Calu3 (cell line): ENCODE results near the gene CNTN5. TPM values are rescaled to one million over a fixed set of nuclear protein-coding genes. Genes with fewer than 3 reads are reported as not detected.

Source experiments
- BruUV-seq: library from RNA; stranded (reverse); fragments of 400-500 nt; replicated peaks from 2 replicates; lab custom pipeline; 2021; lab: Mats Ljungman, UMichigan
- CTCF ChIA-PET: fragments of 300-600 bp; sonication (Branson Sonifier 250); formaldehyde crosslinking; loops from one replicate; lab custom pipeline; 2022; ENCODE audit warnings: antibody characterized with exemption; lab: Charles Lee
- DNase-seq: peaks from one replicate; pipeline ENCODE4 v3.0.0; 2022
- H3K27ac Mint-ChIP-seq: one replicate; pipeline ENCODE4 v1.8.0; 2022; ENCODE audit warnings: mixed read lengths; ENCODE audit not compliant: unreplicated experiment
- H3K27me3 Mint-ChIP-seq: one replicate; pipeline ENCODE4 v1.8.0; 2022; ENCODE audit warnings: mixed read lengths; ENCODE audit not compliant: unreplicated experiment
- H3K36me3 Mint-ChIP-seq: one replicate; pipeline ENCODE4 v1.8.0; 2022; ENCODE audit warnings: mild to moderate bottlenecking, moderate library complexity, mixed read lengths; ENCODE audit not compliant: insufficient read depth, unreplicated experiment
- H3K4me1 Mint-ChIP-seq: one replicate; pipeline ENCODE4 v1.8.0; 2022; ENCODE audit warnings: mild to moderate bottlenecking, low read depth, mixed read lengths; ENCODE audit not compliant: unreplicated experiment
- H3K4me3 Mint-ChIP-seq: one replicate; pipeline ENCODE4 v1.8.0; 2022; ENCODE audit warnings: mild to moderate bottlenecking, low read depth, moderate library complexity, mixed read lengths; ENCODE audit not compliant: unreplicated experiment
- H3K9me3 Mint-ChIP-seq: one replicate; pipeline ENCODE4 v1.8.0; 2022; ENCODE audit warnings: low read depth, mixed read lengths; ENCODE audit not compliant: unreplicated experiment
- intact Hi-C: fragments of 100-400 bp; cut with micrococcal nuclease; formaldehyde crosslinking; loops from one replicate; pipeline ENCODE4 v1.10.0; 2022; ENCODE audit not compliant: unreplicated experiment
- total RNA-seq: library from RNA; stranded (reverse); gene quantifications from 2 replicates; pipeline ENCODE4 v1.2.3, GENCODE V29; 2022
- TF ChIP-seq, protein P1 (sequence below): fragments of 200-600 bp; IDR thresholded peaks from one replicate; pipeline ENCODE4 v1.8.0; 2022; ENCODE audit warnings: antibody characterized with exemption; ENCODE audit not compliant: unreplicated experiment

The CNTN5 gene
- total RNA-seq, 1 experiment from 2014 or later, result not detected

DNA sequence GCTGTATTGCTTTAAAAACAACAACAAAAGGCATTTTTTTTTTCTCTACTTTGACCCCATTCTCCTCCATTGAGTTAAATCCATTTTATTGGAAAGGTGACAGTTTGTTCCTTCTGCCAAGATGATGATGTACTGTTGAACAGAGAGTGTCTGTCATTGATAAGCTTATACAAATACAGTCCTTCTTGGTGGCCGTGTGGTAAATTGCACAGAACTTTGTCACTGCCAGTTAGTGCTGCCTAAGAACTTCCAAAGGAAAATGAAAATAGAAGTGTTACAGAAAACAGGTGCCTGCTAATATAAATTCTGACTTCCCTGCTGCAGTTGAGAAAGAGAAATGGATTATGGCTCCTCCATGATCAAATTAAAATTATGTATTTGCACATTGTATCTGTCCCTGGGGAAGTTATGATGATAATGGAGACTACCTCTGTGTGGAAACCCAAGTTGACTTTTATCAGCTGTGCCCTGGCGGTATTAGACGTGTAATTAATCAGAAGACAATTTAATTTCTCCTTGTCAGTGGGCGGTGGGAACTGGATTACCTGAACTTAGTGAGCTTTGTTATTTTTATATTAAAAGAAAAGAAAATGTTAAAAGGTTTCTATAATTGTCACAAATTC is 546.7 kb downstream of the CNTN5 start:
- BruUV-seq, result no TSS peak
- H3K9me3 Mint-ChIP-seq, result no peaks in the 10 kb centered on the region
- no peaks in the 10 kb centered on the region for H3K4me1 Mint-ChIP-seq
- no peak overlapping the region for H3K27ac Mint-ChIP-seq
- CTCF ChIA-PET, result no interaction called here
- intact Hi-C loops, result no loop called here
- TF ChIP-seq, protein P1, sequence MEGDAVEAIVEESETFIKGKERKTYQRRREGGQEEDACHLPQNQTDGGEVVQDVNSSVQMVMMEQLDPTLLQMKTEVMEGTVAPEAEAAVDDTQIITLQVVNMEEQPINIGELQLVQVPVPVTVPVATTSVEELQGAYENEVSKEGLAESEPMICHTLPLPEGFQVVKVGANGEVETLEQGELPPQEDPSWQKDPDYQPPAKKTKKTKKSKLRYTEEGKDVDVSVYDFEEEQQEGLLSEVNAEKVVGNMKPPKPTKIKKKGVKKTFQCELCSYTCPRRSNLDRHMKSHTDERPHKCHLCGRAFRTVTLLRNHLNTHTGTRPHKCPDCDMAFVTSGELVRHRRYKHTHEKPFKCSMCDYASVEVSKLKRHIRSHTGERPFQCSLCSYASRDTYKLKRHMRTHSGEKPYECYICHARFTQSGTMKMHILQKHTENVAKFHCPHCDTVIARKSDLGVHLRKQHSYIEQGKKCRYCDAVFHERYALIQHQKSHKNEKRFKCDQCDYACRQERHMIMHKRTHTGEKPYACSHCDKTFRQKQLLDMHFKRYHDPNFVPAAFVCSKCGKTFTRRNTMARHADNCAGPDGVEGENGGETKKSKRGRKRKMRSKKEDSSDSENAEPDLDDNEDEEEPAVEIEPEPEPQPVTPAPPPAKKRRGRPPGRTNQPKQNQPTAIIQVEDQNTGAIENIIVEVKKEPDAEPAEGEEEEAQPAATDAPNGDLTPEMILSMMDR, result no peak
- H3K27me3 Mint-ChIP-seq, result no peaks in the 10 kb centered on the region
- no peak for DNase-seq
- H3K4me3 Mint-ChIP-seq, result no peak overlapping the region
- H3K36me3 Mint-ChIP-seq, result no peaks in the 10 kb centered on the region

GRCh38 chr11:99568808-99569207 is 548.1 kb downstream of the CNTN5 start:
- intact Hi-C loops, result no loop called here
- Mint-ChIP-seq H3K36me3 (no peaks in the 10 kb centered on the region), H3K9me3 (no peaks in the 10 kb centered on the region), H3K4me1 (no peaks in the 10 kb centered on the region), H3K27me3 (no peaks in the 10 kb centered on the region), H3K27ac (no peak overlapping the region), H3K4me3 (no peak overlapping the region)
- BruUV-seq, result no TSS peak
- CTCF ChIA-PET, result no interaction called here
- DNase-seq, result no peak
- TF ChIP-seq, protein P1, result no peak

GRCh38 chr11:99571094-99571493 is 550.3 kb downstream of the CNTN5 start:
- Mint-ChIP-seq H3K4me3 (no peak overlapping the region), H3K4me1 (no peaks in the 10 kb centered on the region), H3K9me3 (no peaks in the 10 kb centered on the region), H3K36me3 (no peaks in the 10 kb centered on the region), H3K27ac (no peak overlapping the region), H3K27me3 (peaks cover 5% of the 10 kb centered on the region)
- CTCF ChIA-PET, result no interaction called here
- TF ChIP-seq, protein P1, result no peak
- intact Hi-C loops, result no loop called here
- DNase-seq, result no peak
- BruUV-seq, result no TSS peak

- H3K36me3 Mint-ChIP-seq, result no peaks in the 10 kb centered on the region
- no peak overlapping the region for H3K27ac Mint-ChIP-seq
- CTCF ChIA-PET, result no interaction called here
- peaks cover 4% of the 10 kb centered on the region for H3K9me3 Mint-ChIP-seq
- intact Hi-C loops, result no loop called here
- no peak overlapping the region for H3K4me3 Mint-ChIP-seq
- TF ChIP-seq, protein P1, result no peak
- no TSS peak for BruUV-seq
- DNase-seq, result no peak
- peaks cover 12% of the 10 kb centered on the region for H3K27me3 Mint-ChIP-seq
- H3K4me1 Mint-ChIP-seq, result no peaks in the 10 kb centered on the region
Measured at GRCh38 chr11:99584830-99585229, 564.1 kb downstream of the CNTN5 start.
